HepG2 (cell line): ENCODE data around the gene MSTO1. TPM values are rescaled to one million over a fixed set of nuclear protein-coding genes. Genes with fewer than 3 reads are reported as not detected.

Experiments
- CBX2 ChIP-seq, 2 experiments: fragments of 200-600 bp in 1 of 2; sonication (generic); formaldehyde crosslinking in 1 of 2; IDR thresholded peaks; 2 replicates each; pipeline versions ENCODE4 v1.7.0 to v1.8.1; 2018 to 2022; ENCODE audit warnings: low read depth in 2 of 2, low read length in 1 of 2, mild to moderate bottlenecking in 1 of 2, missing genetic modification reagents in 1 of 2
- IRX3 ChIP-seq: sonication (generic); formaldehyde crosslinking; IDR thresholded peaks from 2 replicates; pipeline ENCODE4 v1.8.1; 2023; ENCODE audit warnings: mild to moderate bottlenecking, low read depth, missing genetic modification reagents, borderline replicate concordance
- KDM1A ChIP-seq: IDR thresholded peaks from 2 replicates; pipeline ENCODE4 v1.6.1; 2016; ENCODE audit warnings: missing compliant biosample characterization
- PHF8 ChIP-seq: sonication (generic); formaldehyde crosslinking; IDR thresholded peaks from 2 replicates; pipeline ENCODE4 v1.5.0; 2020; ENCODE audit warnings: missing genetic modification reagents
- RBM22 ChIP-seq: fragments of 200-400 bp; formaldehyde crosslinking; optimal IDR thresholded peaks from 2 replicates; pipeline ENCODE3; 2017; ENCODE audit warnings: mild to moderate bottlenecking, low read length, moderate library complexity
- REL ChIP-seq: sonication (generic); formaldehyde crosslinking; conservative IDR thresholded peaks from 2 replicates; pipeline ENCODE4 v1.8.0; 2022; ENCODE audit warnings: mild to moderate bottlenecking, missing genetic modification reagents, moderate library complexity
- SAFB2 ChIP-seq: sonication (generic); formaldehyde crosslinking; IDR thresholded peaks from 2 replicates; pipeline ENCODE4 v1.5.1; 2020; ENCODE audit warnings: missing genetic modification reagents, low read depth, mild to moderate bottlenecking, borderline replicate concordance
- SETDB1 ChIP-seq: sonication (generic); formaldehyde crosslinking; IDR thresholded peaks from 2 replicates; pipeline ENCODE4 v1.5.1; 2020; ENCODE audit warnings: missing genetic modification reagents, mild to moderate bottlenecking, borderline replicate concordance
- SOX6 ChIP-seq, 2 experiments: fragments of 450-650 bp in 1 of 2; sonication (generic) in 1 of 2; formaldehyde crosslinking in 1 of 2; IDR thresholded peaks; 2 replicates each; pipeline versions ENCODE4 v1.4.0 to v1.6.1; 2017 to 2020; ENCODE audit warnings: antibody characterized with exemption in 1 of 2, mild to moderate bottlenecking in 1 of 2, missing genetic modification reagents in 1 of 2
- TAF15 ChIP-seq: fragments of 200-400 bp; formaldehyde crosslinking; IDR thresholded peaks from one replicate; pipeline ENCODE4 v1.6.1; 2018; ENCODE audit warnings: mild to moderate bottlenecking, low read depth, low read length; ENCODE audit not compliant: poor library complexity, severe bottlenecking
- TCF12 ChIP-seq, 2 experiments: fragments of 450-650 bp in 1 of 2; sonication (generic) in 1 of 2; formaldehyde crosslinking in 1 of 2; IDR thresholded peaks; 2 replicates each; pipeline versions ENCODE4 v1.6.1 to v1.8.0; 2017 to 2022; ENCODE audit warnings: antibody characterized with exemption in 1 of 2, mild to moderate bottlenecking in 1 of 2, missing genetic modification reagents in 1 of 2, moderate library complexity in 1 of 2
- ZBTB42 ChIP-seq: sonication (generic); formaldehyde crosslinking; IDR thresholded peaks from 2 replicates; pipeline ENCODE4 v1.5.0; 2020; ENCODE audit warnings: mild to moderate bottlenecking, missing genetic modification reagents
- ZNF12 ChIP-seq: sonication (generic); formaldehyde crosslinking; IDR thresholded peaks from 2 replicates; pipeline ENCODE4 v1.5.0; 2020; ENCODE audit warnings: missing genetic modification reagents
- ZNF503 ChIP-seq: sonication (generic); formaldehyde crosslinking; IDR thresholded peaks from 2 replicates; pipeline ENCODE4 v1.4.0; 2020; ENCODE audit warnings: missing genetic modification reagents
- ZNF563 ChIP-seq: sonication (generic); formaldehyde crosslinking; IDR thresholded peaks from 2 replicates; pipeline ENCODE4 v1.8.0; 2022; ENCODE audit warnings: mild to moderate bottlenecking, moderate library complexity, missing genetic modification reagents
- ZNF616 ChIP-seq: sonication (generic); formaldehyde crosslinking; IDR thresholded peaks from 2 replicates; pipeline ENCODE4 v1.5.0; 2020; ENCODE audit warnings: low read depth, mild to moderate bottlenecking, missing genetic modification reagents
- ZNF7 ChIP-seq: IDR thresholded peaks from 2 replicates; pipeline ENCODE4 v1.6.1; 2016; ENCODE audit warnings: missing biosample characterization, missing genetic modification reagents
- ZNF710 ChIP-seq: sonication (generic); formaldehyde crosslinking; IDR thresholded peaks from 2 replicates; pipeline ENCODE4 v1.5.0; 2020; ENCODE audit warnings: mild to moderate bottlenecking, missing genetic modification reagents, borderline replicate concordance
- ZNF768 ChIP-seq: sonication (generic); formaldehyde crosslinking; IDR thresholded peaks from 2 replicates; pipeline ENCODE4 v1.4.0; 2020; ENCODE audit warnings: missing genetic modification reagents
- ZNF878 ChIP-seq: sonication (generic); formaldehyde crosslinking; IDR thresholded peaks from 2 replicates; pipeline ENCODE4 v1.8.1; 2023; ENCODE audit warnings: mild to moderate bottlenecking, missing genetic modification reagents, moderate library complexity
- ZNF883 ChIP-seq: sonication (generic); formaldehyde crosslinking; IDR thresholded peaks from 2 replicates; pipeline ENCODE4 v1.5.1; 2020; ENCODE audit warnings: mild to moderate bottlenecking, missing genetic modification reagents; ENCODE audit errors: not compliant biosample characterization
- polyA plus RNA-seq, 8 experiments: library from polyadenylated mRNA; depleted of rRNA in 3 of 8; stranded (reverse) in 7 of 8; unstranded in 1 of 8; fragments of >200 nt; fragmentation: Illumina TruSeq in 4 of 8; extraction: Trizol in 4 of 8; gene quantifications; 2 replicates each; pipeline versions ENCODE4 v1.2.1 to v1.2.3, GENCODE V29; 2011 to 2016; ENCODE audit warnings: low read depth in 4 of 8, missing spikeins in 1 of 8, mixed read lengths in 1 of 8; ENCODE audit not compliant: insufficient read depth in 1 of 8
- total RNA-seq, 5 experiments: library from RNA; depleted of rRNA; stranded (reverse); fragments of >200 nt; fragmentation: Illumina TruSeq; extraction: Trizol; gene quantifications; 2 replicates each; pipeline ENCODE4 v1.2.3, GENCODE V29; 2016; ENCODE audit warnings: low read depth in 1 of 5
- TF ChIP-seq, protein P1 (sequence below): sonication (generic); formaldehyde crosslinking; IDR thresholded peaks from 2 replicates; pipeline ENCODE4 v1.5.0; 2020; ENCODE audit warnings: missing genetic modification reagents

MSTO1 gene
- total and polyA plus RNA-seq, 2 of the 13 experiments (the other 11 are each of a cell fraction or from before 2014, with no cell fraction given): 19.1 to 25.3 TPM

DNA sequence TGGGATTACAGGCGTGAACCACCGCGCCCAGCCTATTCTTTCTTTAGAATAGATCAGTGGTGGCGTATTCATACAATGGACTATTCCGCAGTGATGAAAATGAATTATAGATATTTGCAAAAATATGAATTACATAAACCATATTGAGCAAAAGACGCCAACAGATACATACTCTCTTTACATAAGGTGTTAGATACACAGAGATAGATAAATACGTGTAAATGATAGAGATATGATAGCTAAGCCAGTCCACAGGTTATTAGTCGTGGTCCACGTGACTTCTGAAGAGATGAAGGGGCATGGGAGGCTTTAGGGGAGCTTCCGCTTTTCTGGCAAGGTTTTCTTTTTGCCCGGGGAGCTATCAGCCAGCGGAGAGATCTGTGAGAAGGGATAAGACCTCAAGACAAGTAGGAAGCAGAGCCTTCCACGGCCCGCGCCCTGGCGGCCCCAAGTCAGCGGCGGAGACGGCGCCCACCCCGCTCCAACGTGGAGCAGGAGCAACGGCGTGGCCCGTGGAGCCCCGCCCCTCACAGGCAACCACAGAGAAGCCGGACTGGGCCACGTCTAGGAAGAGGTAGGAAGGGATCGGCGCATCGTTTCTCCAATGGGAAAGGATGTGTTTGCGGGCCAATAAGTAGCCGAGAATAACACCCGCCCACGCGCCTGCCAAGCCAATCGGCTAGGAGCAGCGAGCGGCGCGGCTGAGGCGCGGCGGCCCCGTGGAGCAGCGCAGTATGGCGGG, at the start of gene MSTO1 (continued):
- TF ChIP-seq ZNF710 (CRISPR knock-in tag) (no peak), CBX2 (IDR thresholded peaks at IDR 0.05; ENCODE audit: low read depth, low read length) (no peak), CBX2 (CRISPR knock-in tag; IDR thresholded peaks at IDR 0.05; ENCODE audit: low read depth) (no peak), ZNF878 (CRISPR knock-in tag) (no peak), IRX3 (CRISPR knock-in tag) (no peak), SAFB2 (CRISPR knock-in tag) (no peak), ZNF563 (CRISPR knock-in tag) (no peak), ZNF7 (CRISPR knock-in tag) (no peak), ZNF12 (CRISPR knock-in tag) (no peak), KDM1A (CRISPR knock-in tag) (no peak), ZNF883 (no peak), ZBTB42 (no peak), TAF15 (no peak), TCF12 (IDR thresholded peaks at IDR 0.05) (no peak), TCF12 (CRISPR knock-in tag; IDR thresholded peaks at IDR 0.05) (0 out of 2 replicates have a peak, but pooled peaks have one; percentile 44), REL (CRISPR knock-in tag) (no peak), SETDB1 (CRISPR knock-in tag) (no peak), PHF8 (CRISPR knock-in tag) (peak; percentile 84), ZNF768 (CRISPR knock-in tag) (peak; percentile 36; the same call in 1 of the 2 replicates), ZNF616 (CRISPR knock-in tag) (no peak), RBM22 (no peak), ZNF503 (no peak), SOX6 (IDR thresholded peaks at IDR 0.05) (no peak), SOX6 (CRISPR knock-in tag; IDR thresholded peaks at IDR 0.05) (peak; percentile 48)
- TF ChIP-seq, protein P1, sequence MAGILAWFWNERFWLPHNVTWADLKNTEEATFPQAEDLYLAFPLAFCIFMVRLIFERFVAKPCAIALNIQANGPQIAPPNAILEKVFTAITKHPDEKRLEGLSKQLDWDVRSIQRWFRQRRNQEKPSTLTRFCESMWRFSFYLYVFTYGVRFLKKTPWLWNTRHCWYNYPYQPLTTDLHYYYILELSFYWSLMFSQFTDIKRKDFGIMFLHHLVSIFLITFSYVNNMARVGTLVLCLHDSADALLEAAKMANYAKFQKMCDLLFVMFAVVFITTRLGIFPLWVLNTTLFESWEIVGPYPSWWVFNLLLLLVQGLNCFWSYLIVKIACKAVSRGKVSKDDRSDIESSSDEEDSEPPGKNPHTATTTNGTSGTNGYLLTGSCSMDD (CRISPR knock-in tag): no peak
